Colonic mucosa (tissue), 4 donors: ENCODE results near the gene MN1. TPM values are rescaled to one million over a fixed set of nuclear protein-coding genes. Genes with fewer than 3 reads are reported as not detected.

Experiments
- DNase-seq: peaks from one replicate; pipeline ENCODE4 v3.0.0-alpha.2; 2020
- H3K27ac ChIP-seq: fragments of 200-600 bp; one replicate; pipeline ENCODE4 v1.8.0; 2021
- H3K27me3 ChIP-seq: fragments of 200-600 bp; one replicate; pipeline ENCODE4 v1.8.0; 2021
- H3K36me3 ChIP-seq: fragments of 200-600 bp; one replicate; pipeline ENCODE4 v1.8.0; 2021
- H3K4me1 ChIP-seq: fragments of 200-600 bp; one replicate; pipeline ENCODE4 v1.8.0; 2021; ENCODE audit warnings: mild to moderate bottlenecking
- H3K4me3 ChIP-seq: fragments of 200-600 bp; one replicate; pipeline ENCODE4 v1.8.0; 2021
- H3K9ac ChIP-seq, 2 donors: one replicate each; pipeline ENCODE4 v1.7.0; 2013; ENCODE audit warnings: control low read depth in 2 of 2, low read depth in 2 of 2, low read length in 2 of 2
- H3K9me3 ChIP-seq: fragments of 200-600 bp; one replicate; pipeline ENCODE4 v1.8.0; 2021
- CTCF ChIP-seq: fragments of 200-600 bp; IDR thresholded peaks from one replicate; pipeline ENCODE4 v1.8.0; 2022; ENCODE audit warnings: antibody characterized with exemption, mild to moderate bottlenecking
- intact Hi-C: fragments of 100-400 bp; cut with DNase I; formaldehyde crosslinking; loops from one replicate; pipeline ENCODE4 v1.14.1; 2022
- total RNA-seq, 2 donors: library from RNA; stranded (reverse); fragmentation: NEBNext Ultra II Directional in 1 of 2; extraction: Animal tissue kit (Norgen Biotek cat#: 25700) in 1 of 2; gene quantifications; one replicate each; pipeline ENCODE4 v1.2.1, GENCODE V29; 2021
- donor health status: healthy.
- donor health status: DM: no; HTN: no; CAD: no.
- donor health status: DM: no; HTN: no; CAD: no.

The MN1 gene
- total RNA-seq, 2 donors from 2014 or later: 0.67 to 1.5 TPM

- intact Hi-C loops: no loop called here
- H3K4me1 ChIP-seq: no peaks in the 10 kb centered on the region
- TF ChIP-seq CTCF: no peak
- no peaks in the 10 kb centered on the region for H3K9me3 ChIP-seq
- H3K36me3 ChIP-seq: no peaks in the 10 kb centered on the region
- no peaks in the 10 kb centered on the region for H3K27me3 ChIP-seq
- H3K27ac ChIP-seq: no peak overlapping the region
- H3K4me3 ChIP-seq: no peak overlapping the region
- DNase-seq: no peak
- H3K9ac ChIP-seq: no peak overlapping the region
These were observed 34.9 kb downstream of the MN1 start for GRCh38 chr22:27766679-27767078.

- H3K27me3 ChIP-seq: no peaks in the 10 kb centered on the region
- no peak overlapping the region for H3K9ac ChIP-seq
- no peaks in the 10 kb centered on the region for H3K36me3 ChIP-seq
- H3K4me3 ChIP-seq: no peak overlapping the region
- no peak for TF ChIP-seq CTCF
- no peaks in the 10 kb centered on the region for H3K4me1 ChIP-seq
- no peaks in the 10 kb centered on the region for H3K9me3 ChIP-seq
- no peak overlapping the region for H3K27ac ChIP-seq
- DNase-seq: no peak
- intact Hi-C loops: no loop called here
These were observed 35.8 kb downstream of the MN1 start for GRCh38 chr22:27765706-27766291.

- H3K27ac ChIP-seq: no peak overlapping the region
- H3K36me3 ChIP-seq: no peaks in the 10 kb centered on the region
- no peak overlapping the region for H3K9ac ChIP-seq
- H3K4me1 ChIP-seq: no peaks in the 10 kb centered on the region
- H3K27me3 ChIP-seq: no peaks in the 10 kb centered on the region
- H3K9me3 ChIP-seq: no peaks in the 10 kb centered on the region
- no peak for TF ChIP-seq CTCF
- intact Hi-C loops: no loop called here
- DNase-seq: no peak
- H3K4me3 ChIP-seq: no peak overlapping the region
These were observed 36.8 kb downstream of the MN1 start for GRCh38 chr22:27764722-27765236.

- no peaks in the 10 kb centered on the region for H3K27me3 ChIP-seq
- no peak overlapping the region for H3K9ac ChIP-seq
- H3K4me3 ChIP-seq: no peak overlapping the region
- H3K9me3 ChIP-seq: no peaks in the 10 kb centered on the region
- no peaks in the 10 kb centered on the region for H3K4me1 ChIP-seq
- H3K36me3 ChIP-seq: no peaks in the 10 kb centered on the region
- DNase-seq: no peak
- no peak overlapping the region for H3K27ac ChIP-seq
- TF ChIP-seq CTCF: no peak
- intact Hi-C loops: no loop called here
These were observed 39.9 kb downstream of the MN1 start for GRCh38 chr22:27761665-27762064.

- intact Hi-C loops: no loop called here
These were observed 40.6 kb downstream of the MN1 start for GRCh38 chr22:27761000-27761399.

More at GRCh38 chr22:27761000-27761399, 40.6 kb downstream of the MN1 start:
- H3K27me3 ChIP-seq: no peaks in the 10 kb centered on the region
- no peaks in the 10 kb centered on the region for H3K9me3 ChIP-seq
- TF ChIP-seq CTCF: no peak
- H3K36me3 ChIP-seq: no peaks in the 10 kb centered on the region
- DNase-seq: no peak
- no peaks in the 10 kb centered on the region for H3K4me1 ChIP-seq
- no peak overlapping the region for H3K4me3 ChIP-seq
- no peak overlapping the region for H3K9ac ChIP-seq
- H3K27ac ChIP-seq: no peak overlapping the region
